ENCODE measurements around the gene GEMIN4. TPM values are rescaled to one million over a fixed set of nuclear protein-coding genes. Genes with fewer than 3 reads are reported as not detected.
A peak's percentile ranks its signal among the peaks of the same experiment; 100 is the strongest.
"Not testable (repeated sequence)": the region's sequence is repeated elsewhere in the genome, so short reads cannot be mapped to it uniquely, and the experiment has no call there.

Gene GEMIN4
- total RNA-seq, 2 donors from 2014 or later: 34.2 to 58.4 TPM

DNA sequence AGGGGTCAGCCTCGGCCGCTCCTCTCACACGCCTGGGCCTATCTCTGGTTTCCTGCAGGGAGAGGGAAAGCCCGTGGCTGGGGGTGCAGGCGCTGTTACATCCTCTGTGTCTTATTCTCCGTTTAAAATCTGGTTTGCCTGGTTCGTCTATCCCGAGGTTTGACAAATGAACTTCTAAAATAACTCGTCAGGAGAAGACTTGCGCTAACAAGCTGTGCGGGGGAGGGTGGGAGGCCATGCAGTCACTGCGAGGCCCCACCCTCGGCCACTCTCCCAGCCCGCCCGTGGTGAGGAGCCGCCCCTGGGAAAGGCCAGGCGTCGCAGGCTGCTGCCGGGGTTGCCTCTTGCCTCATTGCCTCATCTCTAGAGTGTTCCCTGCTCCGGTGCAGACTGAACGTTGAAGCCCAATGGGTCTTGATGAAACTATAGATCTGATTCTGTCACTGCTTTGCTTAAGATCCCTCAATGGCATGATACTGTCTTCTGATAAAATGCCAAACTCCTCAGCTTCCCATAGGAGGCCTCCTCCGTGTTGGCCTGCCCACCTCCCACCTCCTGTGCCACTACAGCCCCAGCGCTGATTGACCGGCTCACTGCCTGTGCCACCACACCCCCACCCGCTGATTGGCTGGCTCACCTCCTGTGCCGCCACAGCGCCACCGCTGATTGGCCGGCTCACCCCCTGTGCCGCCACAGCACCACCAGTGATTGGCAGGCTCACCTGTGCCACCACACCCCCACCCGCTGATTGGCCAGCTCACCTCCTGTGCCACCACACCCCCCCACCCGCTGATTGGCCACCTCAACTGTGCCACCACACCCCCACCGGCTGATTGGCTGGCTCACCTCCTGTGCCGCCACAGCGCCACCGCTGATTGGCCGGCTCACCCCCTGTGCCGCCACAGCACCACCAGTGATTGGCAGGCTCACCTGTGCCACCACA is 38.1 kb upstream of the GEMIN4 start:
- not testable (repeated sequence) for ATAC-seq; DNase-seq (ENCODE audit: low spot score); H3K9me3 Mint-ChIP-seq; H3K4me3 Mint-ChIP-seq; H3K27ac Mint-ChIP-seq; H3K27me3 Mint-ChIP-seq
- Mint-ChIP-seq H3K36me3 (peaks cover 10% of the 10 kb centered on the region), H3K4me1 (ENCODE audit: low read depth in 2 of 2) (peaks cover 6 to 10% of the 10 kb centered on the region in 2 donors)

DNA sequence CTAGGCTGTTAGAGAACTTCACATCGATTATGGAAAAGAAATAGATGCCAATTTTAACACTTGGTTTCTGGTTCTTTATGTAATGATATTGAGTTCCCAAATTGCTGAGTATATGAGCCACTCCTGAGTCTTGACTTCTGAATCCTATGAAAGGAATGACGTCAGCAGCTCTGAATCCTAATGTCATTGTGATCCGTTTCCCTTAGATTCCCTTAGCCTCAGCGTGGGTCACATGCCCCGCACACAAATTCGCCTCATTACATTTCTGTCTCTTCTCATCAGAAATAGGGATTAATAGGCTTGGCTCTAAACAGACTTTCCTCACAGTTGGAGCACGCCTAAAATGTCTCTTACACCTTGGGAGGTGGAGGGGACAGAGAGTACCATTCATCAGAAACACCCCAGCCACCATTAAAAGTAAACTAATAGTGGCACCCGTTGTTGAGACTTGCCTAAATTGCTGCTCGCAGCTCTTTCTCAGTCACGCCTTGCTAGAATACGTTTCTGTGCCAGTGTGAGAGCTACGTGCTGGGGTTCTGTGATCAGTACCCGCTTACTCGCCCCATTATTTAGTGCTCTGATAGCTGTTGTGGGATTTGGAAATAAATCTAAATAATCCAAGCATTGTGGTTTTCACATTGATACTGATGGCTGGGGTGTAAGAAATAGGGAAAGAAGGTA is 37.2 kb upstream of the GEMIN4 start:
- DNase-seq (ENCODE audit: low spot score) (no peak), ATAC-seq (no peak)
- H3K4me1 Mint-ChIP-seq (ENCODE audit: low read depth in 2 of 2): peaks cover 6 to 7% of the 10 kb centered on the region in 2 donors
- no peak overlapping the region for H3K4me3 Mint-ChIP-seq
- no peak overlapping the region for H3K27ac Mint-ChIP-seq
- no peaks in the 10 kb centered on the region for H3K9me3 Mint-ChIP-seq
- peaks cover 10% of the 10 kb centered on the region for H3K36me3 Mint-ChIP-seq
- H3K27me3 Mint-ChIP-seq: no peaks in the 10 kb centered on the region

DNA sequence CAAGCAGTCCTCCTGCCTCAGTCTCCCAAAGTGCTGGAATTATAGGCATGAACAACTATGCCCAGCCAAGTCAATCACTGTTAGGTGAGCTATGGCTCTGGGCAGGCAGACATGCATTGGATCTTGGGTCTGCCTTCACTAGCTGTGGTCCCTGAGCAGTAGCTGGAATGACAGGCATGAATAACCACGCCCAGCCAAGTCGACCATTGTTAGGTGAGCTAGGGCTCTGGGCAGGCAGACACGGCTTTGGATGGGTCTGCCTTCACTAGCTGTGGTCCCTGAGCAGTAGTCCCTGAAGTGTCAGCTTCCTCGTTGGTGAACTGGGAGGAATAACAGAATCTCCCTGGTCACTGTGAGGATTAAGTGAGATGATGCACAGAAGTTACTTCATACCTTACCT is 36.5 kb upstream of the GEMIN4 start:
- H3K4me1 Mint-ChIP-seq (ENCODE audit: low read depth in 2 of 2): peaks cover 6 to 11% of the 10 kb centered on the region in 2 donors
- no peaks in the 10 kb centered on the region for H3K27me3 Mint-ChIP-seq
- H3K9me3 Mint-ChIP-seq: no peaks in the 10 kb centered on the region
- no peak for ATAC-seq
- H3K27ac Mint-ChIP-seq: no peak overlapping the region
- DNase-seq (ENCODE audit: low spot score): no peak
- peaks cover 10% of the 10 kb centered on the region for H3K36me3 Mint-ChIP-seq
- H3K4me3 Mint-ChIP-seq: no peak overlapping the region

DNA sequence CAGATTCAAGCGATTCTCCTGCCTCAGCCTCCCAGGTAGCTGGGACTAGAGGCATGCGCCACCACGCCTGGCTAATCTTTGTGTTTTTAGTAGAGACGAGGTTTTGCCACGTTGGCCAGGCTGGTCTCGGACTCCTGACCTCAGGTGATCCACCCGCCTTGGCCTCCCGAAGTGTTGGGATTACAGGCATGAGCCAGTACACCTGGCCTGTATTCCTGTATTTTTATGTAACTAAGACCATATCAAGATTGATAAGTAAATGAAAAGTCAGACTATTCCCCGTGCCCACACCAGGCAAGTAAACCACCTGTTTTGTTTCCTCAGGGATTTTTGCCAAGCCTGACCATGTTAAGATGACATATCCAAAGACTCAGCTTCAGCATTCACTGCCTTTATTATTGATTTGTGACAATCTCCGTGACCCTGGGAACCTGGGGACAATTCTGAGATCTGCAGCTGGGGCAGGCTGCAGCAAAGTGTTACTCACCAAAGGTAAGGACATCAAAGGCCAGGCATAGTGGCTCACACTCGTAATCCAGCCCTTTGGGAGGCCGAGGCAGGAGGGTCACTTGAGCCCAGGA is 35.7 kb upstream of the GEMIN4 start:
- Mint-ChIP-seq H3K4me1 (ENCODE audit: low read depth in 2 of 2) (peaks cover 11 to 14% of the 10 kb centered on the region in 2 donors), H3K9me3 (no peaks in the 10 kb centered on the region), H3K27ac (no peak overlapping the region), H3K36me3 (peaks cover 10% of the 10 kb centered on the region), H3K4me3 (no peak overlapping the region), H3K27me3 (no peaks in the 10 kb centered on the region)
- DNase-seq (ENCODE audit: low spot score): no peak
- ATAC-seq: no peak

DNA sequence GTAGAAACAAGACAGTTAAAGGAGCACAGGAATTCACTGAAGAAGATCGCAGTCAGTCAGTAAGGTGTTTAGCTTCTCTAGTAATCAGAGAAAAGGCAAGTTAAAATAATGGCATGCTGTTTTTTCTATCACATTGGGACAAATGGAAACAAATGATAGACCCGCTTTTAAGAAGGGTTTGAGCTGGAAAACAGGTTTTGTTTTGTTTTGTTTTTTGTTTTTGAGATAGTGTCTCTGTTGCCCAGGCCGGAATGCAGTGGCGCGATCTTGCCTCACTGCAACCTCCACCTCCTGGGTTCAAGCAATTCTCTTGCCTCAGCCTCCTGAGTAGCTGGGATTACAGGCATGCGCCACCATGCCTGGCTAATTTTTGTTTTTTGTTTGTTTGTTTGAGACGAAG is 33.8 kb upstream of the GEMIN4 start:
- not testable (repeated sequence) for ATAC-seq; H3K9me3 Mint-ChIP-seq; DNase-seq (ENCODE audit: low spot score); H3K27me3 Mint-ChIP-seq; H3K36me3 Mint-ChIP-seq; H3K4me3 Mint-ChIP-seq; H3K27ac Mint-ChIP-seq
- H3K4me1 Mint-ChIP-seq (ENCODE audit: low read depth in 2 of 2): peaks cover 20% of the 10 kb centered on the region in 2 donors

DNA sequence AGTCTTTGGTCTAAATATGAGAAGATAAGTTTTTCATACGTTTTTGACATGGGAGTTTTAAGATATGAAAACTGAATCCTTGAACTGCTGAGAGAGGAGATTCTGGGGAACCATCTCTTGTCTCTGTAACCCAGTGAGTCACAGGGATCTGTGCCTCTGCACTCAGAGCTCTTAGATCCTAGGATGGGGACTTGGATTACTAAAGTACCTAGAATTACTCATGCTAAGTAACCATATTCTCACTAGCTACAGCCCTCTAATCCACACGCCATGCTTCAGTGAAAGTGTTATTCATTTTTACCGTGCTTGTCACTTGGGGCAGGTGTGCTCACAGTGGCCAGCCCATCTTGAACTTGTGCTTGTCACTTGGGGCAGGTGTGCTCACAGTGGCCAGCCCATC is 32.1 kb upstream of the GEMIN4 start:
- ATAC-seq (no peak), DNase-seq (ENCODE audit: low spot score) (no peak)
- H3K27me3 Mint-ChIP-seq: no peaks in the 10 kb centered on the region
- peak overlapping the region; percentile 89 for H3K4me3 Mint-ChIP-seq
- H3K4me1 Mint-ChIP-seq (ENCODE audit: low read depth in 2 of 2): peaks cover 22 to 26% of the 10 kb centered on the region in 2 donors
- peak overlapping the region in 1 of 2 donors; percentile 87 for H3K27ac Mint-ChIP-seq
- H3K9me3 Mint-ChIP-seq: no peaks in the 10 kb centered on the region
- peaks cover under 1% of the 10 kb centered on the region for H3K36me3 Mint-ChIP-seq

DNA sequence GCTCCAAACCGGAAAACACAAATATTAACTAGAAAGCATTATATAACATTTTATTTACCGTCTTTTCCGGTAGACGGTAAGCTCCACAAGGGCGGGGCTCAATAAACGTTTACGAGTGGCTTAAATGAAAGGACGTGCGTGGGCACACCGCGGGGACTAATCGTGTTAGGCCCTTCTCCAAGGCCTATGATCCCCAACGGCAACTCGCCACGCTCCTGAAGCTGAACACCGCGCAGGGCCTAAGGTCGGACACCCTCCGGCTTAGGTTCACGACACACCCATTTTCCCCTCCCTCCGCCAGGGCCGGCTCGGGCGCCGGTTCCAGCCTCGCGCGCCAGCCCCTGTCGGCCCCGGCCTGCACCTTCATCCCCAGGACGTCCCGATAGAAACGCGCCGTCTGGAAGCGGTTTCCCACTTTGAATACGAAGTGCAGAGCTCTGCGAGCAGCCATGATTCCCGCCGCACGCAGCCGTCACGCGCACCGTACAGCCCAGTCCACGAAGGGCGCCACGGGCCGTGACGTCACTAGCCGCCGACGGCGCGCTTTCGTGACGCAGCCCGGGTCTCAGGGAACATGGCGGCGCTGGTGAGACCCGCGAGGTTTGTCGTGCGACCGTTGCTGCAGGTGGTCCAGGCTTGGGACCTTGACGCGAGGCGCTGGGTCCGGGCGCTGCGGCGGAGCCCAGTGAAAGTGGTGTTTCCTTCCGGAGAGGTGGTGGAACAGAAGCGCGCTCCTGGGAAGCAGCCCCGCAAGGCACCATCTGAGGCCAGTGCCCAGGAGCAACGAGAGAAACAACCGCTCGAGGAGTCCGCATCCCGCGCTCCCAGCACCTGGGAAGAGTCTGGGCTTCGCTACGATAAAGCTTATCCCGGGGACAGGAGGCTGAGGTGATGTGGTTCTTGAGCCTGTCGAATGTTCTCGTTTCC is 30.0 kb upstream of the GEMIN4 start, which contains the start of the genes GLOD4 and MRM3:
Gene GLOD4 (minus strand): TSS at position 476 of the 927 bp plus-strand sequence. CDS start 25 bp downstream, at position 451.
Gene MRM3 (plus strand): TSS at position 549 of the 927 bp plus-strand sequence. CDS start 26 bp downstream, at position 575.
- Mint-ChIP-seq H3K4me3 (peak within 1 kb of the TSS; percentile 89), H3K9me3 (no peaks in the 10 kb centered on the region), H3K4me1 (ENCODE audit: low read depth in 2 of 2) (peaks cover 25 to 26% of the 10 kb centered on the region in 2 donors), H3K27ac (peak within 1 kb of the TSS; percentile 87 to 96), H3K36me3 (no peaks in the 10 kb centered on the region), H3K27me3 (no peaks in the 10 kb centered on the region)
- peak; percentile 96 to 99 for ATAC-seq
- DNase-seq (ENCODE audit: low spot score): peak; percentile 93

DNA sequence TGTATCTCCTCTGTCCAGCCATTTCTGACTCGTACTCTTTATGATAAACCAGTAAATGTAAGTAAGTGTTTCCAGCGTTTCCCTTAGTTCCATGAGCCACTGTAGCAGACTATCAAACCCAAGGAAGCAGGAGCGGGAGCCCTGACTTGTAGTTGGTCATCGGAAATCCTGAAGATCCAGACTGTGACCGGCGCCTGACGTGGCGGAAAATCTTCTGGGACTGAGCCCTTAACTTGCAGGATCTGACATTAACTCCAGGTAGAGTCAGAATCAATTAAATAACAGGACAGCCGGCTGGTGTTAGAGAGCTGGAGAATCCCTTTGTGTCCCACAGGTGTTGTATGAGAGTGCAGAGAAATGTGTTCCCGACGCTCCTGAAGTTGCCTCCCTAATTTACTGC is 26.0 kb upstream of the GEMIN4 start:
- H3K27ac Mint-ChIP-seq: peak overlapping the region in 1 of 2 donors; percentile 31
- ATAC-seq (no peak), DNase-seq (ENCODE audit: low spot score) (no peak)
- peaks cover 29 to 37% of the 10 kb centered on the region in 2 donors for H3K4me1 Mint-ChIP-seq (ENCODE audit: low read depth in 2 of 2)
- peaks cover 26% of the 10 kb centered on the region for H3K36me3 Mint-ChIP-seq
- H3K27me3 Mint-ChIP-seq: no peaks in the 10 kb centered on the region
- H3K9me3 Mint-ChIP-seq: no peaks in the 10 kb centered on the region
- H3K4me3 Mint-ChIP-seq: no peak overlapping the region

DNA sequence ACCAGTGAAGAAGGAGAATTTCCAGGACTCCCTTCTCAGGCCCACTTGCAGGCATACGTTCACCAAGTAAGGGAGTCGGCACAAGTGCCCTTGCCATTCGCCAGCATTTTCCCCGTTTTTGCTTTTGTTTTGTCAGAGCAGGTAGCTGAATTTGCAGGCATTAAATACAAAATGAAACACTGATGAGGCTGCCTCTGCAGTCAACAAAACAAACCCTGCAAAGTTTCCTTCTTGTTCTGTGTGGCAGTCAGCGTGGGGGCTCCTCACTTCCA is 22.2 kb upstream of the GEMIN4 start:
- H3K27me3 Mint-ChIP-seq: no peaks in the 10 kb centered on the region
- H3K4me1 Mint-ChIP-seq (ENCODE audit: low read depth in 2 of 2): peaks cover 15 to 26% of the 10 kb centered on the region in 2 donors
- DNase-seq (ENCODE audit: low spot score): no peak
- peak overlapping the region; percentile 79 to 91 for H3K27ac Mint-ChIP-seq
- H3K36me3 Mint-ChIP-seq: peaks cover 37% of the 10 kb centered on the region
- H3K4me3 Mint-ChIP-seq: peak overlapping the region; percentile 79
- no peaks in the 10 kb centered on the region for H3K9me3 Mint-ChIP-seq
- no peak for ATAC-seq

DNA sequence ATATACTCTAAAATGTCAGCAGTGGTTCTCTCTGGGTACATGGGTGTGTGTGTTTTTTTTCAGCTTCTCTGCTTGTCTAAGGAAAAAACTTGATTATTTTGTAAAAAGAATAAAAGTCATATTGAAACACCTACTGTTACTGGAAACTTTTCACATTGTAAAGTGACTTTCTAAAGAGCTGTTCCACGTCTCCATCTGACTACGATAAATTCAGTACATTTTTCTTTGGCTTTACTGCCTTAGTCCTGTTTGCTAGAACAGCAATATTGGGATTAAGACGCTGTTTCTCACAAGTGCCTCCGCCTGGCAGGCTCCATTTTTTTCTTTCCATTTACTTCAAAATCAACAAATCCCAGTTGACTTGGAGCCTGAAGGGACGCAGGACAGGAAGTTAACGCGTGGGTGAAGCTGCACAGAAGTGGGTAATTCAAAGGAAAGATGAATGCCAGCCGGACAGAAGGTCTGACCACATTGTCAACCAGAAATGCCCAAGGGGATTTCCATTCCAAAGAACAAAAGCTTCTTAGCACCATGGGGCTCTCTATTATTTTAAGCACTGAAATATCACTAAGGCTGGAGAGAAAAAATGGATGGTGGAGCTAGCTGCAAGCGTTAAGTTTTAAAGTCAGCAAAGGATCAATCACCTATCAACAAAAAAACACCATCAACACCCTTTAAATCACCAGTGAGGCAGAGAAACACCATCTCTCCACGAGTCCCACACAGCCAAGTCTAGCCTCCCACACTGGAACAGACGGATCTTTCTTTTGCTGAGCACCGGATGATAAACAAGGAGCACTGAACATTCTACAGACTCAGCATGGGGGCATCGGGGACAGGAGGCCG is 21.6 kb upstream of the GEMIN4 start:
- ATAC-seq (peak; percentile 48 to 74), DNase-seq (ENCODE audit: low spot score) (no peak)
- H3K36me3 Mint-ChIP-seq: peaks cover 37% of the 10 kb centered on the region
- H3K27ac Mint-ChIP-seq: peak overlapping the region; percentile 79 to 91
- H3K4me1 Mint-ChIP-seq (ENCODE audit: low read depth in 2 of 2): peaks cover 15 to 26% of the 10 kb centered on the region in 2 donors
- no peaks in the 10 kb centered on the region for H3K9me3 Mint-ChIP-seq
- H3K27me3 Mint-ChIP-seq: no peaks in the 10 kb centered on the region
- peak overlapping the region; percentile 79 for H3K4me3 Mint-ChIP-seq

DNA sequence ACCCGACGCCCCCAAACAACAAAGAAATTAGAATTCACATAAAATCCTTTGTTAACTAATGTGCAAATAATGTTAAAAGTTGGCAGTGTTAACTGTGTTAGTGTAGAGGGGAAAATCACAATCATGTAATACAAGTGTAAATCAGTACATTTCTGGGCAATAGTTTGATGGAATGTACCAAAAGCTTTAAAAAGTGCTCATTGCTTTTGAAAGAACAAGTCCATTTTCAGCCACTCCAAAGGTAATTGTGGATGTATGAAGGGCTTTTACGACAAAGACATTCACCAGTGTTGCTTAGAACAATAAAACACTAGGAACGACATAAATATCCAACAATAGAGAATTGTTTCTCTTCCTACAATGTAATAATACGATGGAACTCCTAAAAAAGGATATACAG is 21.0 kb upstream of the GEMIN4 start:
- Mint-ChIP-seq H3K9me3 (no peaks in the 10 kb centered on the region), H3K36me3 (peaks cover 41% of the 10 kb centered on the region), H3K27ac (peak overlapping the region; percentile 79 to 91), H3K4me1 (ENCODE audit: low read depth in 2 of 2) (peaks cover 15 to 23% of the 10 kb centered on the region in 2 donors), H3K27me3 (no peaks in the 10 kb centered on the region), H3K4me3 (no peak overlapping the region)
- DNase-seq (ENCODE audit: low spot score) (no peak), ATAC-seq (no peak)

DNA sequence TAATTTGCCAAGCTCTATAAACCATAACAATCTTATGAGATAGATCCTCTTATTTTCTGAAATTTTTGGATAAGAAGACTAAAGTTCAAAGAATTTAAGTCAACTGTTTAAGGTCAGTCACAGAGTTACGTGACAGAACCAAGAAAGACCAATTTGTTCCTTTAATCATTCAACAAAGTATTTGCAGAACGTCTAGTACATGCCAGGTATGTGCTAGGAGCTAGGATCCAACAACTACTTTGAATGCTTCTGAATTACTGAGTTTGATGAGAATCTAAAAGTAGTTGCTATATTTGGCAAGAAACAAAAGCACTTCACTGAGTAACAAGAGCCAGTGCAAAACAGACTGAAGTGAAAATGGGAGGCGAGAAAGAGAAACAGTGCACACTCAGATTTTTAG is 15.0 kb upstream of the GEMIN4 start:
- no peaks in the 10 kb centered on the region for H3K27me3 Mint-ChIP-seq
- H3K36me3 Mint-ChIP-seq: peaks cover 33% of the 10 kb centered on the region
- peaks cover under 1 to 4% of the 10 kb centered on the region in 2 donors for H3K4me1 Mint-ChIP-seq (ENCODE audit: low read depth in 2 of 2)
- peak overlapping the region in 1 of 2 donors; percentile 9 for H3K27ac Mint-ChIP-seq
- no peaks in the 10 kb centered on the region for H3K9me3 Mint-ChIP-seq
- no peak for DNase-seq (ENCODE audit: low spot score)
- no peak for ATAC-seq
- no peak overlapping the region for H3K4me3 Mint-ChIP-seq

Measured in natural killer cell treated with Interleukin-12 subunit alpha and Interleukin-12 subunit beta and Interleukin-15 and Interleukin-18, amount 100 ng/mL, for 72 hours (primary cell).